A549 (cell line): Measurements from ENCODE around the gene GLDC. TPM values are rescaled to one million over a fixed set of nuclear protein-coding genes. Genes with fewer than 3 reads are reported as not detected.
"Not testable (repeated sequence)": the region's sequence is repeated elsewhere in the genome, so short reads cannot be mapped to it uniquely, and the experiment has no call there.

ENCODE experiments used
- ATAC-seq, 2 experiments: fragments of 200-7000 bp in 1 of 2; fragments of >200 bp in 1 of 2; cut with Nextera tagmentation in 1 of 2; cut with Tn5 transposase in 1 of 2; 3 replicates each; pipeline versions ENCODE4 v1.8.0 to v1.9.1; 2018 to 2020; ENCODE audit warnings: mild to moderate bottlenecking in 1 of 2, moderate library complexity in 1 of 2
- CTCF ChIA-PET: fragments of 300-600 bp; sonication (Branson Sonifier 250); formaldehyde crosslinking; extraction: SDS; loops from one replicate; lab custom pipeline; 2021; ENCODE audit warnings: antibody characterized with exemption, inconsistent platforms; lab: Yijun Ruan, JAX
- POLR2A ChIA-PET: fragments of 350-600 bp; formaldehyde crosslinking; extraction: SDS; loops from one replicate; lab custom pipeline; 2021; ENCODE audit warnings: antibody characterized with exemption, inconsistent platforms; lab: Yijun Ruan, JAX
- DNase-seq, 2 experiments: peaks; one replicate each; pipeline versions ENCODE4 v3.0.0 to v3.0.0-alpha.2; 2011 to 2016; ENCODE audit warnings: low read depth in 1 of 2, low spot score in 1 of 2
- FAIRE-seq: peaks from 2 replicates; lab custom pipeline; 2011; peaks lifted over from hg19 to GRCh38; lab: Jason Lieb, UNC
- H3K27ac ChIP-seq, 2 experiments: fragments of >200 bp; sonication (Bioruptor Twin); formaldehyde crosslinking; 3 replicates each; pipeline ENCODE4 v1.5.1; 2016 to 2017
- H3K4me1 ChIP-seq: fragments of >200 bp; sonication (Bioruptor Twin); formaldehyde crosslinking; 3 replicates; pipeline ENCODE4 v1.6.1; 2016
- H3K4me2 ChIP-seq: fragments of >200 bp; sonication (Bioruptor Twin); formaldehyde crosslinking; 3 replicates; pipeline ENCODE4 v1.6.1; 2016
- H3K4me3 ChIP-seq: fragments of >200 bp; sonication (Bioruptor Twin); formaldehyde crosslinking; 3 replicates; pipeline ENCODE4 v1.5.1; 2016
- H3K9me3 ChIP-seq: fragments of >200 bp; sonication (Bioruptor Twin); formaldehyde crosslinking; 3 replicates; pipeline ENCODE4 v1.6.1; 2016
- BCL3 ChIP-seq: fragments of >200 bp; sonication (Bioruptor Twin); formaldehyde crosslinking; IDR thresholded peaks from 3 replicates; pipeline ENCODE4 v1.6.1; 2016
- CBX2 ChIP-seq: fragments of 200-600 bp; sonication (generic); IDR thresholded peaks from 2 replicates; pipeline ENCODE4 v1.6.1; 2016; ENCODE audit warnings: low read depth, mild to moderate bottlenecking, borderline replicate concordance
- CBX8 ChIP-seq: fragments of 200-600 bp; sonication (generic); IDR thresholded peaks from 2 replicates; pipeline ENCODE4 v1.6.1; 2016
- CEBPB ChIP-seq, 2 experiments: fragments of >200 bp in 1 of 2; sonication (Bioruptor Twin) in 1 of 2; formaldehyde crosslinking in 1 of 2; IDR thresholded peaks; 2 replicates each; pipeline ENCODE4 v1.6.1; 2012 to 2016
- CHD2 ChIP-seq: fragments of 150-350 bp; IDR thresholded peaks from 2 replicates; pipeline ENCODE4 v1.6.1; 2014; ENCODE audit warnings: low read length; ENCODE audit not compliant: partially characterized antibody
- CHD4 ChIP-seq: fragments of 200-600 bp; sonication (generic); IDR thresholded peaks from 2 replicates; pipeline ENCODE4 v1.6.1; 2016; ENCODE audit warnings: antibody characterized with exemption, mild to moderate bottlenecking, borderline replicate concordance
- ELK1 ChIP-seq: fragments of 150-350 bp; IDR thresholded peaks from 2 replicates; pipeline ENCODE4 v1.6.1; 2014; ENCODE audit warnings: low read depth, mild to moderate bottlenecking, low read length
- EP300 ChIP-seq, 2 experiments: fragments of >200 bp; sonication (Bioruptor Twin); formaldehyde crosslinking; IDR thresholded peaks; 2 replicates in 1 of 2; 3 replicates in 1 of 2; pipeline ENCODE4 v1.6.1; 2016 to 2017
- FOXS1 ChIP-seq: fragments of 250-450 bp; sonication (Bioruptor Pico); IDR thresholded peaks from 2 replicates; pipeline ENCODE4 v1.5.0; 2020; ENCODE audit warnings: mild to moderate bottlenecking, moderate library complexity
- HES2 ChIP-seq: fragments of >200 bp; sonication (Bioruptor Twin); formaldehyde crosslinking; IDR thresholded peaks from 2 replicates; pipeline ENCODE4 v1.6.1; 2016
- JUN ChIP-seq, 2 experiments: fragments of >200 bp; sonication (Bioruptor Twin); formaldehyde crosslinking; IDR thresholded peaks; 2 replicates in 1 of 2; 3 replicates in 1 of 2; pipeline ENCODE4 v1.6.1; 2016 to 2017
- NFE2L2 ChIP-seq: fragments of 150-350 bp; conservative IDR thresholded peaks from 2 replicates; pipeline ENCODE4 v1.6.1; 2014; ENCODE audit warnings: low read length
- NPAS2 ChIP-seq: fragments of 250-450 bp; sonication (Bioruptor Pico); IDR thresholded peaks from 2 replicates; pipeline ENCODE4 v1.8.0; 2022; ENCODE audit warnings: mild to moderate bottlenecking, moderate library complexity, borderline replicate concordance
- PBX3 ChIP-seq: IDR thresholded peaks from 2 replicates; pipeline ENCODE4 v1.6.1; 2012
- POLR2A ChIP-seq: IDR thresholded peaks from 2 replicates; pipeline ENCODE4 v1.6.1; 2012; ENCODE audit warnings: mild to moderate bottlenecking, low read length
- POLR2AphosphoS2 ChIP-seq: conservative IDR thresholded peaks from 2 replicates; pipeline ENCODE4 v1.6.1; 2012; ENCODE audit warnings: low read length, improper control_type of control experiment, inconsistent platforms
- ZFP36 ChIP-seq: fragments of 450-650 bp; IDR thresholded peaks from 2 replicates; pipeline ENCODE4 v1.6.1; 2014; ENCODE audit warnings: borderline replicate concordance; ENCODE audit not compliant: partially characterized antibody
- ZSCAN20 ChIP-seq: fragments of 250-450 bp; sonication (Bioruptor Pico); IDR thresholded peaks from 2 replicates; pipeline ENCODE4 v1.8.0; 2022; ENCODE audit warnings: mild to moderate bottlenecking, moderate library complexity
- WGBS: methylation state at CpG from one replicate; pipeline ENCODE4 v1.1.6; 2017; ENCODE audit errors: missing lambda C conversion rate; 5-methylcytosine and 5-hydroxymethylcytosine counted together
- polyA plus RNA-seq, 4 experiments: library from polyadenylated mRNA; depleted of rRNA in 3 of 4; stranded (reverse); fragments of >200 nt; fragmentation: RNase III in 1 of 4; extraction: RNeasy Plus Mini Kit Qiagen cat#74134 plus additional on column Dnase treatment in 1 of 4; gene quantifications; 2 replicates in 3 of 4; 3 replicates in 1 of 4; pipeline ENCODE4 v1.2.3, GENCODE V29; 2011 to 2017

GLDC gene
- polyA plus RNA-seq, 2 of the 4 experiments (the other 2 are of a cell fraction), result 16.7 to 18.8 TPM

- no peak for DNase-seq
- no peak for FAIRE-seq
- H3K27ac ChIP-seq, result no peak overlapping the region
- ChIA-PET POLR2A (no interaction called here), CTCF (interaction anchor here (0.9 to 2.2 kb wide), 3 partner anchors 9 to 39 kb away, joined by 3 to 6 read pairs (median 5); no protein-coding TSS in a partner anchor)
- H3K9me3 ChIP-seq, result no peaks in the 10 kb centered on the region
- no peak for TF ChIP-seq EP300 (IDR thresholded peaks at IDR 0.05)
- peak; percentile 47 to 67; a peak in 3 of 4 replicates for TF ChIP-seq CEBPB (IDR thresholded peaks at IDR 0.05)
- peaks cover 14% of the 10 kb centered on the region; the same call in 2 of the 3 replicates for H3K4me1 ChIP-seq
- no peak overlapping the region for H3K4me3 ChIP-seq
- 84% methylated on average over 2 of the region's 2 CpGs for WGBS
- ATAC-seq, result peak in 1 of 2 experiments; percentile 53; a peak in 3 of 6 replicates
- peak overlapping the region; percentile 22; the same call in 2 of the 3 replicates for H3K4me2 ChIP-seq
Measured at GRCh38 chr9:6628704-6629103, 16.8 kb downstream of the GLDC start.

- FAIRE-seq (no peak), ATAC-seq (no peak), DNase-seq (no peak)
- Histone ChIP-seq H3K4me2 (no peak overlapping the region), H3K4me1 (peaks cover 14% of the 10 kb centered on the region; the same call in 2 of the 3 replicates), H3K9me3 (no peaks in the 10 kb centered on the region), H3K27ac (no peak overlapping the region), H3K4me3 (no peak overlapping the region)
- WGBS, result 48% methylated on average over 2 of the region's 2 CpGs
- ChIA-PET CTCF (interaction anchor here (0.9 to 1.8 kb wide), 4 partner anchors 16 to 87 kb away, joined by 3 to 6 read pairs (median 3); no protein-coding TSS in a partner anchor), POLR2A (no interaction called here)
- TF ChIP-seq CHD4 (no peak), ZSCAN20 (CRISPR knock-in tag) (no peak), ELK1 (no peak), PBX3 (no peak), CBX8 (no peak), POLR2A (no peak)
Measured at GRCh38 chr9:6625363-6625762, 20.2 kb downstream of the GLDC start.

- H3K4me2 ChIP-seq, FAIRE-seq, H3K4me3 ChIP-seq, H3K27ac ChIP-seq, H3K9me3 ChIP-seq, ATAC-seq, POLR2A ChIA-PET, DNase-seq, H3K4me1 ChIP-seq: not testable (repeated sequence)
- WGBS, result no CpG with 5 or more reads among the region's 29 CpGs
- CTCF ChIA-PET, result interaction anchor here (0.7 kb wide), 1 partner anchor 20 kb away, joined by 3 read pairs; no protein-coding TSS in a partner anchor
Measured at GRCh38 chr9:6622784-6623183, 22.7 kb downstream of the GLDC start.

- POLR2A ChIA-PET, result no interaction called here
- no peak overlapping the region for H3K27ac ChIP-seq
- H3K9me3 ChIP-seq, result no peaks in the 10 kb centered on the region
- no peaks in the 10 kb centered on the region for H3K4me1 ChIP-seq
- no peak overlapping the region for H3K4me2 ChIP-seq
- DNase-seq (no peak), ATAC-seq (no peak), FAIRE-seq (no peak)
- WGBS, result 91% methylated on average over 5 of the region's 5 CpGs
- CTCF ChIA-PET, result interaction anchor here (1.0 kb wide), 2 partner anchors 30 to 36 kb away, joined by 3 to 5 read pairs; no protein-coding TSS in a partner anchor
- no peak overlapping the region for H3K4me3 ChIP-seq
- no peak for TF ChIP-seq NPAS2 (CRISPR knock-in tag)
- no peak for TF ChIP-seq FOXS1 (CRISPR knock-in tag)
- TF ChIP-seq ZFP36, result no peak
- no peak for TF ChIP-seq CHD2
- TF ChIP-seq JUN (IDR thresholded peaks at IDR 0.05), result no peak
- no peak for TF ChIP-seq BCL3
- TF ChIP-seq NFE2L2, result no peak
- TF ChIP-seq ZSCAN20 (CRISPR knock-in tag), result no peak
- no peak for TF ChIP-seq CBX2
- TF ChIP-seq CHD4, result no peak
- no peak for TF ChIP-seq HES2
- TF ChIP-seq POLR2AphosphoS2, result no peak
- no peak for TF ChIP-seq ELK1
- TF ChIP-seq, all 56 proteins: peak for 0
Measured at GRCh38 chr9:6620796-6621195, 24.7 kb downstream of the GLDC start.
